MM.1S (cell line): ENCODE measurements around the gene UNKL.

ENCODE experiments used
- CTCF ChIP-seq: fragments of 300-600 bp; sonication (generic); IDR thresholded peaks from 2 replicates; pipeline ENCODE4 v1.5.1; 2016; ENCODE audit warnings: antibody characterized with exemption, low read length, mixed read lengths
- EZH2 ChIP-seq: fragments of 300-600 bp; sonication (generic); optimal IDR thresholded peaks from 2 replicates; pipeline ENCODE3; 2017; ENCODE audit warnings: low read depth, mild to moderate bottlenecking, antibody characterized with exemption, low read length, mixed read lengths
- EZH2phosphoT487 ChIP-seq: fragments of 300-600 bp; sonication (generic); IDR thresholded peaks from 2 replicates; pipeline ENCODE4 v1.6.1; 2018; ENCODE audit warnings: antibody characterized with exemption, low read length

GRCh38 chr16:1453316-1453715 lies 38.8 kb upstream of the UNKL start:
- TF ChIP-seq CTCF (no peak), EZH2 (no peak), EZH2phosphoT487 (no peak)
